OCI-LY1 (cell line): ENCODE results near the gene CCDC57.

Experiments
- H2AFZ ChIP-seq: fragments of 200-600 bp; sonication (generic), shearing (Covaris generic); 2 replicates; pipeline ENCODE4 v1.6.0; 2014; ENCODE audit warnings: antibody characterized with exemption, mild to moderate bottlenecking, low read length
- H3F3A ChIP-seq: fragments of 200-600 bp; sonication (generic), shearing (Covaris generic); 2 replicates; pipeline ENCODE4 v1.6.0; 2014; ENCODE audit warnings: mild to moderate bottlenecking, antibody characterized with exemption, low read length, moderate library complexity; ENCODE audit not compliant: insufficient read depth
- H3K27ac ChIP-seq: fragments of 200-600 bp; sonication (generic); 2 replicates; pipeline ENCODE4 v1.5.1; 2014; ENCODE audit warnings: low read length, mixed run types, mild to moderate bottlenecking, low read depth; ENCODE audit not compliant: poor library complexity, severe bottlenecking
- H3K27me3 ChIP-seq: fragments of 200-600 bp; sonication (generic); 2 replicates; pipeline ENCODE4 v1.6.0; 2014; ENCODE audit warnings: antibody characterized with exemption, mild to moderate bottlenecking, low read length, moderate library complexity; ENCODE audit not compliant: insufficient read depth
- H3K36me3 ChIP-seq: fragments of 200-600 bp; sonication (generic); 2 replicates; pipeline ENCODE4 v1.6.1; 2014; ENCODE audit warnings: mild to moderate bottlenecking, antibody characterized with exemption, low read length, moderate library complexity, mixed read lengths; ENCODE audit not compliant: insufficient read depth
- H3K4me1 ChIP-seq: fragments of 200-600 bp; sonication (generic); 2 replicates; pipeline ENCODE4 v1.5.1; 2014; ENCODE audit warnings: mild to moderate bottlenecking, low read length, moderate library complexity; ENCODE audit not compliant: insufficient read depth, severe bottlenecking
- H3K4me2 ChIP-seq: fragments of 200-600 bp; sonication (generic), shearing (Covaris generic); 2 replicates; pipeline ENCODE4 v1.6.1; 2014; ENCODE audit warnings: low read length
- H3K4me3 ChIP-seq: fragments of 200-600 bp; sonication (generic); 2 replicates; pipeline ENCODE4 v1.5.1; 2014; ENCODE audit warnings: low read length, low read depth, mild to moderate bottlenecking, mixed read lengths; ENCODE audit not compliant: poor library complexity, severe bottlenecking
- H3K79me2 ChIP-seq: fragments of 200-600 bp; shearing (Covaris generic); 2 replicates; pipeline ENCODE4 v1.6.1; 2016; ENCODE audit warnings: mixed run types, low read length, mixed read lengths; ENCODE audit not compliant: insufficient read depth
- H3K9ac ChIP-seq: fragments of 200-600 bp; sonication (generic), shearing (Covaris generic); 2 replicates; pipeline ENCODE4 v1.6.1; 2014; ENCODE audit warnings: mild to moderate bottlenecking, low read length, mixed read lengths
- H3K9me2 ChIP-seq: fragments of 200-600 bp; sonication (generic), shearing (Covaris generic); 2 replicates; pipeline ENCODE4 v1.6.1; 2014; ENCODE audit warnings: low read depth, mild to moderate bottlenecking, low read length, mixed read lengths
- H3K9me3 ChIP-seq: fragments of 200-600 bp; shearing (Covaris generic); 2 replicates; pipeline ENCODE4 v1.6.1; 2014; ENCODE audit warnings: low read length, mixed read lengths
- H4K20me1 ChIP-seq: fragments of 200-600 bp; sonication (generic), shearing (Covaris generic); 2 replicates; pipeline ENCODE4 v1.6.0; 2016; ENCODE audit warnings: mild to moderate bottlenecking, low read length; ENCODE audit not compliant: insufficient read depth
- CTCF ChIP-seq: fragments of 200-600 bp; sonication (generic), shearing (Covaris generic); IDR thresholded peaks from 2 replicates; pipeline ENCODE4 v1.5.1; 2017; ENCODE audit warnings: mild to moderate bottlenecking, antibody characterized with exemption, low read length, moderate library complexity, mixed read lengths
- EZH2 ChIP-seq: fragments of 200-600 bp; sonication (generic), shearing (Covaris generic); IDR thresholded peaks from 2 replicates; pipeline ENCODE4 v1.8.0; 2017; ENCODE audit warnings: borderline replicate concordance, mixed run types, mild to moderate bottlenecking, antibody characterized with exemption, low read length, moderate library complexity, mixed read lengths

CCDC57 gene

GRCh38 chr17:82244413-82245133 is 31.9 kb upstream of the CCDC57 start:
- no peaks in the 10 kb centered on the region for H3K9me2 ChIP-seq
- H2AFZ ChIP-seq, result no peak overlapping the region
- H4K20me1 ChIP-seq, result no peaks in the 10 kb centered on the region
- peaks cover 83% of the 10 kb centered on the region for H3K36me3 ChIP-seq
- H3K4me2 ChIP-seq, result no peak overlapping the region
- no peak overlapping the region for H3K4me3 ChIP-seq
- H3K27me3 ChIP-seq, result no peaks in the 10 kb centered on the region
- H3K9ac ChIP-seq, result no peak overlapping the region
- peak; percentile 45 for TF ChIP-seq CTCF
- no peak for TF ChIP-seq EZH2
- no peaks in the 10 kb centered on the region for H3K9me3 ChIP-seq
- no peaks in the 10 kb centered on the region for H3F3A ChIP-seq
- no peak overlapping the region for H3K27ac ChIP-seq
- no peaks in the 10 kb centered on the region for H3K79me2 ChIP-seq
- H3K4me1 ChIP-seq, result no peaks in the 10 kb centered on the region

GRCh38 chr17:82243648-82244412 is 31.2 kb upstream of the CCDC57 start:
- TF ChIP-seq EZH2 (no peak), CTCF (no peak)
- no peaks in the 10 kb centered on the region for H3K9me2 ChIP-seq
- H3F3A ChIP-seq, result no peaks in the 10 kb centered on the region
- no peaks in the 10 kb centered on the region for H3K4me1 ChIP-seq
- H3K9ac ChIP-seq, result no peak overlapping the region
- no peak overlapping the region for H3K4me3 ChIP-seq
- H3K4me2 ChIP-seq, result no peak overlapping the region
- H3K27me3 ChIP-seq, result no peaks in the 10 kb centered on the region
- no peak overlapping the region for H3K27ac ChIP-seq
- H4K20me1 ChIP-seq, result no peaks in the 10 kb centered on the region
- H3K9me3 ChIP-seq, result no peaks in the 10 kb centered on the region
- no peak overlapping the region for H2AFZ ChIP-seq
- no peaks in the 10 kb centered on the region for H3K79me2 ChIP-seq
- peaks cover 77% of the 10 kb centered on the region for H3K36me3 ChIP-seq

GRCh38 chr17:82242977-82243647 is 30.5 kb upstream of the CCDC57 start:
- Histone ChIP-seq H3K4me3 (no peak overlapping the region), H3K9me2 (no peaks in the 10 kb centered on the region), H3K27ac (no peak overlapping the region), H3K4me2 (no peak overlapping the region), H3K4me1 (no peaks in the 10 kb centered on the region), H3K79me2 (no peaks in the 10 kb centered on the region), H3K36me3 (peaks cover 70% of the 10 kb centered on the region), H3F3A (no peaks in the 10 kb centered on the region), H3K27me3 (no peaks in the 10 kb centered on the region), H4K20me1 (no peaks in the 10 kb centered on the region), H3K9ac (no peak overlapping the region), H2AFZ (no peak overlapping the region), H3K9me3 (no peaks in the 10 kb centered on the region)
- TF ChIP-seq CTCF (no peak), EZH2 (no peak)
